ENCODE data around the gene RPS6KA4. TPM values are rescaled to one million over a fixed set of nuclear protein-coding genes. Genes with fewer than 3 reads are reported as not detected.

Gene RPS6KA4
- total RNA-seq, 4 donors from 2014 or later, result 23.7 to 34.3 (median 26.2) TPM

DNA sequence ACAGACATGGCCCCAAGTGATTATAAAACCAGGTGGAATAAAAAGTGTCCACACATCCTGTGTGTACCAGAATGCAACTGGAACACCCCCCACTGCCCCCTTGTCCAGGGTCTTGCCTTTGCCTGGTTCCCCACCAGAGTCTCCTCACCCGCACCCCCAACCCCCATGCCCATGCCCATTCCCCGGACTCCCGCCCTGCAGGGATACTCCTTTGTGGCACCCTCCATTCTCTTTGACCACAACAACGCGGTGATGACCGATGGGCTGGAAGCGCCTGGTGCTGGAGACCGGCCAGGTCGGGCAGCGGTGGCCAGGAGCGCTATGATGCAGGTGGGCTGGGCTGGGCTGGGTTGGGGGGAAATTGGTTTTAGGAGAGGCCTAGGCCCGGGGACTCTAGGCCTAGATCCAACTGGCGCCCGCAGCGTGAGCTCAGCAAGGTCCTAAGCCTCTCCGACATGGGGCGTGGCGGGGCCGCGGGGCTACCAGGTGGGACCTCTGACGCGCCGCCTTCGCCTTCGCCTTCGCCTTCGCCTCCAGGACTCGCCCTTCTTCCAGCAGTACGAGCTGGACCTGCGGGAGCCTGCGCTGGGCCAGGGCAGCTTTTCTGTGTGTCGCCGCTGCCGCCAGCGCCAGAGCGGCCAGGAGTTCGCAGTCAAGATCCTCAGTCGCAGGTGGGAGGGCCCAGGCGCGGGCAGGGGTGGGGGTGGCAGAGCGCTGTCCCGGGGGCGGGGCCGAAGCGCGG, 9.1 kb downstream of the RPS6KA4 start:
- TF ChIP-seq EP300 (IDR thresholded peaks at IDR 0.05), result no peak
- no peak for TF ChIP-seq POLR2A (IDR thresholded peaks at IDR 0.05)
- TF ChIP-seq, protein P1, sequence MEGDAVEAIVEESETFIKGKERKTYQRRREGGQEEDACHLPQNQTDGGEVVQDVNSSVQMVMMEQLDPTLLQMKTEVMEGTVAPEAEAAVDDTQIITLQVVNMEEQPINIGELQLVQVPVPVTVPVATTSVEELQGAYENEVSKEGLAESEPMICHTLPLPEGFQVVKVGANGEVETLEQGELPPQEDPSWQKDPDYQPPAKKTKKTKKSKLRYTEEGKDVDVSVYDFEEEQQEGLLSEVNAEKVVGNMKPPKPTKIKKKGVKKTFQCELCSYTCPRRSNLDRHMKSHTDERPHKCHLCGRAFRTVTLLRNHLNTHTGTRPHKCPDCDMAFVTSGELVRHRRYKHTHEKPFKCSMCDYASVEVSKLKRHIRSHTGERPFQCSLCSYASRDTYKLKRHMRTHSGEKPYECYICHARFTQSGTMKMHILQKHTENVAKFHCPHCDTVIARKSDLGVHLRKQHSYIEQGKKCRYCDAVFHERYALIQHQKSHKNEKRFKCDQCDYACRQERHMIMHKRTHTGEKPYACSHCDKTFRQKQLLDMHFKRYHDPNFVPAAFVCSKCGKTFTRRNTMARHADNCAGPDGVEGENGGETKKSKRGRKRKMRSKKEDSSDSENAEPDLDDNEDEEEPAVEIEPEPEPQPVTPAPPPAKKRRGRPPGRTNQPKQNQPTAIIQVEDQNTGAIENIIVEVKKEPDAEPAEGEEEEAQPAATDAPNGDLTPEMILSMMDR (IDR thresholded peaks at IDR 0.05), result no peak
- no peak for DNase-seq (ENCODE audit: low spot score in 2 of 2)
- Histone ChIP-seq H3K9me3 (no peaks in the 10 kb centered on the region), H3K27ac (no peak overlapping the region), H3K36me3 (peaks cover 0 to 87% (median 34%) of the 10 kb centered on the region in 3 donors), H3K27me3 (no peaks in the 10 kb centered on the region), H3K4me1 (no peaks in the 10 kb centered on the region), H3K4me3 (no peak overlapping the region)
- WGBS, 2 donors, result 82% methylated on average over 27 to 45 of the region's 46 CpGs

GRCh38 chr11:64368673-64369074, 9.7 kb downstream of the RPS6KA4 start:
- H3K4me3 ChIP-seq, result no peak overlapping the region
- no peaks in the 10 kb centered on the region for H3K27me3 ChIP-seq
- DNase-seq (ENCODE audit: low spot score in 2 of 2), result no peak
- WGBS, 2 donors, result 85 to 87% methylated on average over 27 to 28 of the region's 28 CpGs
- peaks cover 0 to 81% (median 34%) of the 10 kb centered on the region in 3 donors for H3K36me3 ChIP-seq
- no peaks in the 10 kb centered on the region for H3K9me3 ChIP-seq
- no peaks in the 10 kb centered on the region for H3K4me1 ChIP-seq
- TF ChIP-seq POLR2A (IDR thresholded peaks at IDR 0.05), result no peak
- TF ChIP-seq EP300 (IDR thresholded peaks at IDR 0.05), result no peak
- TF ChIP-seq, protein P1 (IDR thresholded peaks at IDR 0.05), result no peak
- no peak overlapping the region for H3K27ac ChIP-seq

GRCh38 chr11:64369440-64370421, 10.8 kb downstream of the RPS6KA4 start:
- TF ChIP-seq EP300 (IDR thresholded peaks at IDR 0.05) (no peak), POLR2A (IDR thresholded peaks at IDR 0.05) (no peak)
- TF ChIP-seq, protein P1 (IDR thresholded peaks at IDR 0.05), result no peak
- WGBS, 2 donors, result 83 to 87% methylated on average over 50 to 56 of the region's 82 CpGs

GRCh38 chr11:64371201-64371600, 12.2 kb downstream of the RPS6KA4 start:
- Histone ChIP-seq H3K4me3 (no peak overlapping the region), H3K4me1 (no peaks in the 10 kb centered on the region), H3K27ac (no peak overlapping the region), H3K9me3 (no peaks in the 10 kb centered on the region), H3K27me3 (no peaks in the 10 kb centered on the region), H3K36me3 (peaks cover 0 to 57% (median 20%) of the 10 kb centered on the region in 3 donors)
- TF ChIP-seq EP300 (IDR thresholded peaks at IDR 0.05) (no peak), POLR2A (IDR thresholded peaks at IDR 0.05) (no peak)
- TF ChIP-seq, protein P1 (IDR thresholded peaks at IDR 0.05), result no peak
- WGBS, 2 donors, result 80 to 82% methylated on average over 10 to 22 of the region's 22 CpGs
- no peak for DNase-seq (ENCODE audit: low spot score in 2 of 2)

More at GRCh38 chr11:64369440-64370421, 10.8 kb downstream of the RPS6KA4 start:
- no peaks in the 10 kb centered on the region for H3K4me1 ChIP-seq
- H3K36me3 ChIP-seq, result peaks cover 0 to 71% (median 28%) of the 10 kb centered on the region in 3 donors
- H3K27me3 ChIP-seq, result no peaks in the 10 kb centered on the region
- DNase-seq (ENCODE audit: low spot score in 2 of 2), result no peak
- no peak overlapping the region for H3K4me3 ChIP-seq
- H3K9me3 ChIP-seq, result no peaks in the 10 kb centered on the region
- no peak overlapping the region for H3K27ac ChIP-seq

All from tibial nerve (tissue), 4 donors.